Neural cell (in vitro differentiated cells): ENCODE measurements around the gene RASD1.

ENCODE experiments used
- SMC3 ChIP-seq: fragments of 450-650 bp; conservative IDR thresholded peaks from 2 replicates; pipeline ENCODE4 v1.6.1; 2014; ENCODE audit warnings: antibody characterized with exemption, mild to moderate bottlenecking, moderate library complexity; ENCODE audit not compliant: poor library complexity
- TAF1 ChIP-seq: IDR thresholded peaks from 2 replicates; pipeline ENCODE4 v1.6.1; 2012; ENCODE audit warnings: low read depth
- TF ChIP-seq, protein P1 (sequence below): fragments of 450-650 bp; IDR thresholded peaks from 2 replicates; pipeline ENCODE4 v1.5.1; 2014; ENCODE audit warnings: antibody characterized with exemption, mild to moderate bottlenecking, moderate library complexity; ENCODE audit not compliant: poor library complexity, severe bottlenecking

DNA sequence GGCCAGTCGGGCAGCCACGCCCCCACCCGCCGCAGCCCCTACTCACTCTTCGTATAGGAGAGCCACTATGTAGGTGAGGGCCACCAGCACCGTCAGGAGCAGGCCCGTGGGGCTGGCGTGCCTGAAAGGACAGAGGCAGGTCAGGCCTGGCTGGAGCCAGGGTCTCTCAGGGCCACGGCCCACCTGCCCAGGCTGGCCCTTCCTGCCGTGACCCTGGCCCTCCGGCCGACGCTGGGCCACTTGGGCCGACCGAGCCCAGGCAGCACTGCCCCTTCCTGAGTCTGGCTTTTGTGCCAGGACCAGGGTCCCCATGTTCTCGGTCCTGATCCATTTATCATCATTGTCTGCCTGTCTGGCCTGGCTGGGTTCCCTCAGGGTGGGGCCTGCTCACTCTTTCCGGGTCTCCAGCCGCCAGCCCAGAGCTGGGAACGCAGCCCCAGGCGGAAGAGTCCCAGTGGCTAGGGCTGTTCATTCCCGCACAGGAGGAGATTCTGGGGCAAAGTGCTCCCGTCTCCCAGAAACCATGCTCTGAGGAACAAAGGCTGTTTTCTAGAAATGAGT, 10.1 kb upstream of the RASD1 start:
- TF ChIP-seq SMC3 (no peak), TAF1 (no peak)
- TF ChIP-seq, protein P1, sequence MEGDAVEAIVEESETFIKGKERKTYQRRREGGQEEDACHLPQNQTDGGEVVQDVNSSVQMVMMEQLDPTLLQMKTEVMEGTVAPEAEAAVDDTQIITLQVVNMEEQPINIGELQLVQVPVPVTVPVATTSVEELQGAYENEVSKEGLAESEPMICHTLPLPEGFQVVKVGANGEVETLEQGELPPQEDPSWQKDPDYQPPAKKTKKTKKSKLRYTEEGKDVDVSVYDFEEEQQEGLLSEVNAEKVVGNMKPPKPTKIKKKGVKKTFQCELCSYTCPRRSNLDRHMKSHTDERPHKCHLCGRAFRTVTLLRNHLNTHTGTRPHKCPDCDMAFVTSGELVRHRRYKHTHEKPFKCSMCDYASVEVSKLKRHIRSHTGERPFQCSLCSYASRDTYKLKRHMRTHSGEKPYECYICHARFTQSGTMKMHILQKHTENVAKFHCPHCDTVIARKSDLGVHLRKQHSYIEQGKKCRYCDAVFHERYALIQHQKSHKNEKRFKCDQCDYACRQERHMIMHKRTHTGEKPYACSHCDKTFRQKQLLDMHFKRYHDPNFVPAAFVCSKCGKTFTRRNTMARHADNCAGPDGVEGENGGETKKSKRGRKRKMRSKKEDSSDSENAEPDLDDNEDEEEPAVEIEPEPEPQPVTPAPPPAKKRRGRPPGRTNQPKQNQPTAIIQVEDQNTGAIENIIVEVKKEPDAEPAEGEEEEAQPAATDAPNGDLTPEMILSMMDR: no peak
